Thoracic aorta (tissue), 2 donors: ENCODE measurements around the gene ATP1B2. TPM values are rescaled to one million over a fixed set of nuclear protein-coding genes. Genes with fewer than 3 reads are reported as not detected.

Experiments
- ATAC-seq: fragments of 150-250 bp; one replicate; pipeline ENCODE4 v1.8.0; 2017; ENCODE audit warnings: low read depth; ENCODE audit not compliant: insufficient number of reproducible peaks, low FRiP score
- DNase-seq: peaks from one replicate; pipeline ENCODE4 v3.0.0-alpha.2; 2020; ENCODE audit warnings: low spot score
- H3K27ac ChIP-seq, 2 donors: fragments of 200-600 bp; sonication (generic); 1 replicate in 1 of 2; 2 replicates in 1 of 2; pipeline ENCODE4 v1.5.1; 2016; ENCODE audit warnings: mild to moderate bottlenecking in 2 of 2, moderate library complexity in 2 of 2
- H3K27me3 ChIP-seq: fragments of 200-600 bp; sonication (generic); replicated peaks from 2 replicates; pipeline ENCODE4 v1.6.0; 2016; ENCODE audit warnings: mild to moderate bottlenecking; ENCODE audit not compliant: insufficient read depth
- H3K36me3 ChIP-seq: fragments of 200-600 bp; sonication (generic); one replicate; pipeline ENCODE4 v1.5.1; 2016
- H3K4me1 ChIP-seq, 2 donors: fragments of 200-600 bp; sonication (generic); 1 replicate in 1 of 2; 2 replicates in 1 of 2; pipeline versions ENCODE4 v1.5.1 to v1.6.0; 2016; ENCODE audit warnings: low read depth in 2 of 2, mild to moderate bottlenecking in 1 of 2; ENCODE audit not compliant: control insufficient read depth in 1 of 2
- H3K4me3 ChIP-seq: fragments of 200-600 bp; sonication (generic); 2 replicates; pipeline ENCODE4 v1.5.1; 2016; ENCODE audit warnings: mild to moderate bottlenecking
- H3K9me3 ChIP-seq: fragments of 200-600 bp; sonication (generic); 2 replicates; pipeline ENCODE4 v1.5.1; 2016
- total RNA-seq, 2 donors: library from RNA; depleted of rRNA; stranded (reverse); fragments of >200 nt; gene quantifications; one replicate each; pipeline versions ENCODE4 v1.1.0 to v1.2.3, GENCODE V29; 2016
- TF ChIP-seq, protein P1 (sequence below): fragments of 200-600 bp; sonication (generic); IDR thresholded peaks from one replicate; pipeline ENCODE4 v1.5.1; 2019; ENCODE audit warnings: antibody characterized with exemption

Gene ATP1B2
- total RNA-seq, 2 donors from 2014 or later: 1.1 to 1.4 TPM

DNA sequence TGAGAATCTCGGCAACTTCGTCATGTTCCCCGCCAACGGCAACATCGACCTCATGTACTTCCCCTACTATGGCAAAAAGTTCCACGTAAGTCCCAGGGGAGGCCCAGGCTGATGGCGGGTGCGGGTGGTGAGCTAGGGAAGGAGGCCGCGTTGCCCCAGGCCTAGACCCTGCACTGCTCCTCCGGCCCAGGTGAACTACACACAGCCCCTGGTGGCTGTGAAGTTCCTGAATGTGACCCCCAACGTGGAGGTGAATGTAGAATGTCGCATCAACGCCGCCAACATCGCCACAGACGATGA, 4.8 kb downstream of the ATP1B2 start:
- H3K36me3 ChIP-seq: no peaks in the 10 kb centered on the region
- ATAC-seq: no peak
- no peak overlapping the region for H3K27ac ChIP-seq
- peaks cover 12 to 15% of the 10 kb centered on the region in 2 donors for H3K4me1 ChIP-seq
- H3K27me3 ChIP-seq: peaks cover 18% of the 10 kb centered on the region
- H3K4me3 ChIP-seq: no peak overlapping the region
- TF ChIP-seq, protein P1, sequence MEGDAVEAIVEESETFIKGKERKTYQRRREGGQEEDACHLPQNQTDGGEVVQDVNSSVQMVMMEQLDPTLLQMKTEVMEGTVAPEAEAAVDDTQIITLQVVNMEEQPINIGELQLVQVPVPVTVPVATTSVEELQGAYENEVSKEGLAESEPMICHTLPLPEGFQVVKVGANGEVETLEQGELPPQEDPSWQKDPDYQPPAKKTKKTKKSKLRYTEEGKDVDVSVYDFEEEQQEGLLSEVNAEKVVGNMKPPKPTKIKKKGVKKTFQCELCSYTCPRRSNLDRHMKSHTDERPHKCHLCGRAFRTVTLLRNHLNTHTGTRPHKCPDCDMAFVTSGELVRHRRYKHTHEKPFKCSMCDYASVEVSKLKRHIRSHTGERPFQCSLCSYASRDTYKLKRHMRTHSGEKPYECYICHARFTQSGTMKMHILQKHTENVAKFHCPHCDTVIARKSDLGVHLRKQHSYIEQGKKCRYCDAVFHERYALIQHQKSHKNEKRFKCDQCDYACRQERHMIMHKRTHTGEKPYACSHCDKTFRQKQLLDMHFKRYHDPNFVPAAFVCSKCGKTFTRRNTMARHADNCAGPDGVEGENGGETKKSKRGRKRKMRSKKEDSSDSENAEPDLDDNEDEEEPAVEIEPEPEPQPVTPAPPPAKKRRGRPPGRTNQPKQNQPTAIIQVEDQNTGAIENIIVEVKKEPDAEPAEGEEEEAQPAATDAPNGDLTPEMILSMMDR: no peak
- no peaks in the 10 kb centered on the region for H3K9me3 ChIP-seq
- no peak for DNase-seq

DNA sequence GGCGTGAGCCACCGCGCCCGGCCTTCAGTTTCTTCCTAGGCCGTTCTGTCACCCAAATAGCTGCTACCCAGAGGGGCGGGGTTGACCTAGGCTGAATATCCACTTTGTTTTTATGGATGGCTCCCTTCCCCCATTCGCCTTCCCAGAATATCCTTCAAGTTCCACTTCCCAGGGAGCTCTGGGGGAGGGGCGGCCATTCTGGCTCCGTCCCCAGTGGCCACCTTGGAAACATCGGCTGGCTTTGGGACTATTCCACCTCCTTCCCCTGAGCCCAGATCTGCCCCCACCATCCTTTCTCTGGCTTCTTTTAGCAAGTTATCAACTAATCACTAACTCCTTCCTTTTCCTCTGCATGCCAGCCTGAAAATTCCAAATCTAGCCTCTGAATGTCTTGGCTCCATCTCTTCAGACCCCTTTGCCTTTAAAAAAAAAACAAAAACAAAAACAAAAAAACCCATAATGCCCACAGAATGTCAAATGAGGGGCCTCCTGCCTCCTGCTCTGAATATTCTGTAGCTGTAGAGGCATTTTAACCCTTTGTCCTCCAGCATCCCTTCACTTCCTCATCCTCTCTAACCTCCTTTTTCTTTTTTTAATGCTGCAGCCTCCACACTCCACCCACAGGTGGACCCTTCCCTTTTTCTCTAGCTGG, 6.4 kb downstream of the ATP1B2 start:
- Histone ChIP-seq H3K4me1 (no peaks in the 10 kb centered on the region), H3K9me3 (no peaks in the 10 kb centered on the region), H3K36me3 (no peaks in the 10 kb centered on the region), H3K27ac (no peak overlapping the region), H3K4me3 (no peak overlapping the region), H3K27me3 (peaks cover 3% of the 10 kb centered on the region)
- no peak for DNase-seq
- TF ChIP-seq, protein P1: no peak
- ATAC-seq: no peak

DNA sequence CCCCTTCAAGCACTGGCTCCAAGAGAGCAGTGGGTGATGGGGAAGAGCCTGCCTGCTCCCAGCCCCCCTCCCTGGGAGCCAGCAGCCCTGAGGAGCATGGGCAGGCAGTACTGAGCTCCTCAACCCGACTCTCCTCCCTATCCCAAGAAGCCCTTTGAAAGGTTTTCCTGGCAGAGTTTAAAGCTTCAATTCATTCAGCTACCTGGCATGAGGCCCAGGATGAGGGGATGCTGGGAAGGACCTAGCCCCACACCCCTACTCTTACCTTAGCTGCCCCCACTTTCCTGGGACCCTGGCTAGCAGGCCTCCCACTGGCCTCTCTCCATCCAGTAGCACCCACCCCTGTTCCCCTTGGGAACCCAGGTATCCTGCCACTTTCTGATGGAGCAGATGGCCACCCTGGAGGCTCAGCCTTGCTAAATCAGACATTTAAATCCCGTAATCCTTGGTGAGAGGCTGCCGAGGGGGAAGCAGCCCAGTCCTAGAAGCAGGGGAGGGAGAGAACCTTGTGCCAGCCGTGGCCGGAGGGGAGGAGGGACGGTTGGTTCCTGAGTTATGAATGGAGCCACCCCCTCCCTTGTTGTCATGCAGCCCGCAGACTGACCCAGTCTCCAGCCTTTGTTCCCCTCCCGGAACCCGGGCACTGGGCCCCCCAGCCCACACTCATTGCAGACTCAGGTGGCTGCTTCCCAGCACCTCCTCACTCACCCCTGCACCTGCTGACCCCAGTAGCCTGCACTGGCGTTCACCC, 17.1 kb downstream of the ATP1B2 start:
- H3K4me1 ChIP-seq: no peaks in the 10 kb centered on the region
- DNase-seq (no peak), ATAC-seq (no peak)
- TF ChIP-seq, protein P1: no peak
- H3K36me3 ChIP-seq: peaks cover 37% of the 10 kb centered on the region
- H3K27ac ChIP-seq: no peak overlapping the region
- H3K9me3 ChIP-seq: no peaks in the 10 kb centered on the region
- no peaks in the 10 kb centered on the region for H3K27me3 ChIP-seq
- H3K4me3 ChIP-seq: no peak overlapping the region

DNA sequence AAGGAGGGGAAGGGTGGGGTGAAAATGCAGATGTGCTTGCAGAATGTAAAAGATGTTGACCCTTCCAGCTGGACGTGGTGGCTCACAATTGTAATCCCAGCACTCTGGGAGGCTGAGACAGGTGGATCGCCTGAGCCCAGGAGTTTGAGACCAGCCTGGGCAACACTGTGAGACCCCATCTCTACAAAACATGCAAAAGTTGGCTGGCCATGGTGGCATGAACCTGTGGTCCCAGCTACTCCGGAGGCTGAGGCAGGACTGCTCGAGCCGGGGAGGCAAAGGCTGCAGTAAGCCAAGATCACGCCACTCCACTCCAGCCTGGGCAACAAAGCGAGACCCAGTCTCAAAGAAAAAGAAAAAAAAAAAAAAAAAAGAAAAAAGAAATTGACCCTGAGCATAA, 17.8 kb downstream of the ATP1B2 start:
- H3K9me3 ChIP-seq: peaks cover 4% of the 10 kb centered on the region
- DNase-seq: no peak
- H3K36me3 ChIP-seq: peaks cover 41% of the 10 kb centered on the region
- ATAC-seq: no peak
- no peak overlapping the region for H3K4me3 ChIP-seq
- TF ChIP-seq, protein P1: no peak
- no peaks in the 10 kb centered on the region for H3K27me3 ChIP-seq
- H3K27ac ChIP-seq: no peak overlapping the region
- H3K4me1 ChIP-seq: no peaks in the 10 kb centered on the region

DNA sequence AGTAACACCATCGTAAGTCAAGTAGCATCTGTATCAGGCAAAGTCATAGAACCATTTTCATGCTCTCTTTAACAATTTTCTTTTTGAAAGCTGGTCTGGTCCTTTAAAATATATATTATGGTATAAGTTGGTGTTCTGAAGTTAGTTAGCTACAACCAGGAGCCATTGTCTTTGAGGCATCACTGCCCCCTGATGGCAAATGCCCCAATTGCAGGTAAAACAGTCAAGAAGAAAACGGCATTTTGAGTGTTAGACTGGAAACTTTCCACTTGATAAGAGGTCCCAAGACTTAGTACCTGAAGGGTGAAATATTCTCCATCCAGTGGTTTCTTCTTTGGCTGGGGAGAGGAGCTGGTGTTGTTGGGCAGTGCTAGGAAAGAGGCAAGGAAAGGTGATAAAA, 22.5 kb downstream of the ATP1B2 start:
- ATAC-seq (no peak), DNase-seq (no peak)
- TF ChIP-seq, protein P1: peak; percentile 25
- Histone ChIP-seq H3K4me1 (no peaks in the 10 kb centered on the region), H3K27ac (no peak overlapping the region), H3K36me3 (peaks cover 56% of the 10 kb centered on the region), H3K27me3 (no peaks in the 10 kb centered on the region), H3K4me3 (no peak overlapping the region), H3K9me3 (peaks cover 7% of the 10 kb centered on the region)
